ENCODE results near the gene P2RX1. TPM values are rescaled to one million over a fixed set of nuclear protein-coding genes. Genes with fewer than 3 reads are reported as not detected.

Gene P2RX1
- total and polyA plus RNA-seq, 2 donors (not counting 1 experiment from before 2014, with no cell fraction given), result 25.7 to 84.7 TPM

DNA sequence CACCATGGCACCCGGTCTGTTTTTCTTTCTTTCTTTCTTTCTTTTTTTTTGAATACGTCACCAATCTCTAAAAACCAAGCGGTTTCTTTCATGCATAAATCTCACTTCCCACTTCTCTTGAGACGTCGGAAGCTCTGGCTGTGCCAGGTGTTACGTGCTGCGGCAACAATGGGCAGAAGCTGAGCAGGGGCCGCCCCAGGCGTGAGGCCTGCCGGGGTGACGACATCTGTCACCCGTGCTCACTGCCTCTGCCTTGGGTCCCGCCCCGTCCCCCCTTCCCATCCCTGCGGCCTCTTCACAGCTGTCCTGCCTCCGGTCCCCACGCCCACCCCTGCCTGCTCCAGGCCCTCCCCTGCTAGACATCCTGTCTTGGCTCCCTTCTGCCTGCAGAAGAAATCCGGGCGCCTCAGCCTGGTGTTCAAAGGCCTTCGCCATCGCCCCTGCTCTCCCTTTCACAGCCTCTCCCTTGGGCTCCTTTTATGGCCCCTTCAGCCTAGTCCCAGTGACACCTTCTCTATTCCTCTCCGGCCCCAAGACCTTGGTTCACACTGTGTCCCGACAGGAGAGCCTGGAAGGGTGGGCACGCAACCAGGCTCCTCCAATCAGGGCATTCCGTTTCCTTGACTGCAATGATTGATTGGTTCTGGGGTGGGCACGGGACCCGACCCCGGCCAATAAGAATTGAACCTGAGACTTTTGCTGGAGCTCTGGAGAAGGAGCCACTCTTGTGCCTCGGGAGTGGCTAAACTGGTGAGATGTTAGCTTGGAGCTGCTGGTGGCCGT, 4.8 kb downstream of the P2RX1 start:
- intact Hi-C loops (cut with micrococcal nuclease), result loop anchor here (1.0 to 10.0 kb wide), 4 partner anchors 19 to 357 kb away; partner anchors contain the start of gene TRPV3
- ChIA-PET CTCF (interaction anchor here (0.6 to 7.5 kb wide), 10 partner anchors 17 to 394 kb away, joined by 3 to 157 read pairs (median 6); partner anchors contain the start of genes ATP2A3, CAMKK1 and NCBP3), POLR2A (interaction anchor here (0.5 to 2.0 kb wide), 11 partner anchors 12 to 1105 kb away, joined by 3 to 28 read pairs (median 4); partner anchors contain the start of genes ATP2A3 and CAMKK1)
- Mint-ChIP-seq H3K27ac (peak overlapping the region; percentile 90), H3K4me3 (peak overlapping the region; percentile 54), H3K4me1 (peaks cover 72% of the 10 kb centered on the region), H3K9me3 (ENCODE audit: insufficient read depth) (no peaks in the 10 kb centered on the region), H3K27me3 (no peaks in the 10 kb centered on the region)
- H3K4me2 ChIP-seq (replicated peaks; ENCODE audit: low read depth, low read length, poor library complexity, severe bottlenecking), result peak overlapping the region; percentile 71
- H3K4me1 ChIP-seq (ENCODE audit: control insufficient read depth in 2 of 2, insufficient read depth in 2 of 2, low read length in 2 of 2), result peaks cover 59 to 78% of the 10 kb centered on the region in 2 donors
- peak overlapping the region; percentile 52 for H3K9ac ChIP-seq (ENCODE audit: low read length)
- TF ChIP-seq EZH2 (IDR thresholded peaks at IDR 0.05; ENCODE audit: borderline replicate concordance, insufficient read depth, low read depth, low read length, poor library complexity, severe bottlenecking), result no peak
- ATAC-seq (ENCODE audit: low read depth) (peak; percentile 71), DNase-seq (peak; percentile 98)
- no peaks in the 10 kb centered on the region for H3K36me3 ChIP-seq (replicated peaks in 1 of 2; ENCODE audit: control extremely low read depth in 1 of 2, control insufficient read depth in 1 of 2, extremely low read depth in 1 of 2, insufficient read depth in 2 of 2, low read length in 1 of 2)
- 26% methylated on average over 29 of the region's 30 CpGs for WGBS (ENCODE audit: insufficient coverage)
- H3K4me3 ChIP-seq (ENCODE audit: control extremely low read depth in 1 of 5, extremely low read depth in 1 of 5, insufficient read depth in 1 of 5, low read depth in 2 of 5, low read length in 4 of 5), result peak overlapping the region in 3 of 5 experiments; percentile 16 to 34 (median 24)
- H4K20me1 ChIP-seq (ENCODE audit: control insufficient read depth, insufficient read depth, low read length, poor library complexity, severe bottlenecking), result no peaks in the 10 kb centered on the region
- H3K79me2 ChIP-seq (ENCODE audit: control insufficient read depth, insufficient read depth, low read length), result peaks cover 79% of the 10 kb centered on the region
- peaks cover 0 to 13% (median 0%) of the 10 kb centered on the region in 3 donors for H3K9me3 ChIP-seq (ENCODE audit: control extremely low read depth in 1 of 3, control insufficient read depth in 2 of 3, insufficient read depth in 1 of 3, low read length in 2 of 3)
- H3K27ac ChIP-seq (ENCODE audit: low read length in 2 of 2), result peak overlapping the region; percentile 98
- H3K27me3 ChIP-seq (replicated peaks in 1 of 4; ENCODE audit: control extremely low read depth in 1 of 4, control insufficient read depth in 3 of 4, insufficient read depth in 4 of 4, low read length in 3 of 4), result no peaks in the 10 kb centered on the region
- H2AFZ ChIP-seq (ENCODE audit: insufficient read depth, low read depth, low read length, poor library complexity, severe bottlenecking), result no peak overlapping the region

DNA sequence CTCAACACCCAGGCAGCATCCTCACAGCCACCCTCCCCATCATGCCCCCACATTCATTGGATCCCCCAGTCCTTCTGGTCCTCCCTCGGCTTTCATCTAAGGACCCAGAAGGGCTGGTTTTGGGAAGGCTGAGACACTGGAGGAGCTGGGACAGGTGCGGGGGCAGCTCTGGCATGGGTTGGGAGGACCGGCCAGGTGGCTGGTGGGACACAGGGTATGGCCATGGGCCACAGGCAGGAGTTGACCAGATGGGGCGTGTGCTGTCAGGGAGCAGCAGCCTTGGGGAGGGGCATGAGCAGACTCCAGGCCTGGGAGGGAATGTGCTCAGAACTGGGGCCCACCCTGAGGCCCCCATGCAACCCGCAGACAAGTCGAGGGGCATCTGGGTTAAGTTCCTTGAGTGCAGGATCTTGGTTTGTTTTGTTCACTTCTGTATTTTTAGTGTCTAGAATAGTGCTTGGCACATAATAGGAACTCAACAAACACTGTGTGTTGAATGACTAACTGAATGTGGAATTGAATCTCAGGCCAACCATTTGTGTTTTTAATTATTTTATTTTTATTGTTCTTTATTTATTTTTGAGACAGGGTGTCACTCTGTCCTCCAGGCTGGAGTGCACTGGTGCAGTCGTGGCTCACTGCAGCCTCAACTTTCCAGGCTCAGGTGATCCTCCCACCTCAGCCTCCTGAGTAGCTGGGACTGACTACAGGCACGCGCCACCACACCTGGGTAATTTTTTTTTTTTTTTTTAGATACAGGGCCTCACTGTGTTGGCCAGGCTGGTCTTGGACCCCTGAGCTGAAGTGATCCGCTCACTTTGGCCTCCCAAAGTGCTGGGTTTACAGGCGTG, 5.6 kb downstream of the P2RX1 start:
- Mint-ChIP-seq H3K4me1 (peaks cover 64% of the 10 kb centered on the region), H3K4me3 (peak overlapping the region; percentile 60), H3K9me3 (ENCODE audit: insufficient read depth) (no peaks in the 10 kb centered on the region), H3K27me3 (no peaks in the 10 kb centered on the region), H3K27ac (peak overlapping the region; percentile 90)
- POLR2A ChIA-PET, result interaction anchor here (0.5 to 2.0 kb wide), 12 partner anchors 13 to 1097 kb away, joined by 3 to 28 read pairs (median 6); partner anchors contain the start of genes ATP2A3 and CAMKK1
- peaks cover 51 to 70% of the 10 kb centered on the region in 2 donors for H3K4me1 ChIP-seq (ENCODE audit: control insufficient read depth in 2 of 2, insufficient read depth in 2 of 2, low read length in 2 of 2)
- CTCF ChIA-PET, result interaction anchor here (1.0 to 7.5 kb wide), 9 partner anchors 16 to 219 kb away, joined by 3 to 157 read pairs (median 7); partner anchors contain the start of genes ATP2A3, CAMKK1 and NCBP3
- no peak overlapping the region for H2AFZ ChIP-seq (ENCODE audit: insufficient read depth, low read depth, low read length, poor library complexity, severe bottlenecking)
- H3K27me3 ChIP-seq (replicated peaks in 1 of 4; ENCODE audit: control extremely low read depth in 1 of 4, control insufficient read depth in 3 of 4, insufficient read depth in 4 of 4, low read length in 3 of 4), result no peaks in the 10 kb centered on the region
- TF ChIP-seq, protein P1, sequence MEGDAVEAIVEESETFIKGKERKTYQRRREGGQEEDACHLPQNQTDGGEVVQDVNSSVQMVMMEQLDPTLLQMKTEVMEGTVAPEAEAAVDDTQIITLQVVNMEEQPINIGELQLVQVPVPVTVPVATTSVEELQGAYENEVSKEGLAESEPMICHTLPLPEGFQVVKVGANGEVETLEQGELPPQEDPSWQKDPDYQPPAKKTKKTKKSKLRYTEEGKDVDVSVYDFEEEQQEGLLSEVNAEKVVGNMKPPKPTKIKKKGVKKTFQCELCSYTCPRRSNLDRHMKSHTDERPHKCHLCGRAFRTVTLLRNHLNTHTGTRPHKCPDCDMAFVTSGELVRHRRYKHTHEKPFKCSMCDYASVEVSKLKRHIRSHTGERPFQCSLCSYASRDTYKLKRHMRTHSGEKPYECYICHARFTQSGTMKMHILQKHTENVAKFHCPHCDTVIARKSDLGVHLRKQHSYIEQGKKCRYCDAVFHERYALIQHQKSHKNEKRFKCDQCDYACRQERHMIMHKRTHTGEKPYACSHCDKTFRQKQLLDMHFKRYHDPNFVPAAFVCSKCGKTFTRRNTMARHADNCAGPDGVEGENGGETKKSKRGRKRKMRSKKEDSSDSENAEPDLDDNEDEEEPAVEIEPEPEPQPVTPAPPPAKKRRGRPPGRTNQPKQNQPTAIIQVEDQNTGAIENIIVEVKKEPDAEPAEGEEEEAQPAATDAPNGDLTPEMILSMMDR (IDR thresholded peaks at IDR 0.05), result no peak
- no peak for TF ChIP-seq EZH2 (IDR thresholded peaks at IDR 0.05; ENCODE audit: borderline replicate concordance, insufficient read depth, low read depth, low read length, poor library complexity, severe bottlenecking)
- peak overlapping the region in 4 of 5 experiments; percentile 18 to 24 (median 22) for H3K4me3 ChIP-seq (ENCODE audit: control extremely low read depth in 1 of 5, extremely low read depth in 1 of 5, insufficient read depth in 1 of 5, low read depth in 2 of 5, low read length in 4 of 5)
- peak overlapping the region; percentile 98 for H3K27ac ChIP-seq (ENCODE audit: low read length in 2 of 2)
- no peaks in the 10 kb centered on the region for H3K36me3 ChIP-seq (replicated peaks in 1 of 2; ENCODE audit: control extremely low read depth in 1 of 2, control insufficient read depth in 1 of 2, extremely low read depth in 1 of 2, insufficient read depth in 2 of 2, low read length in 1 of 2)
- DNase-seq (no peak), ATAC-seq (ENCODE audit: low read depth) (no peak)
- H3K9ac ChIP-seq (ENCODE audit: low read length), result peak overlapping the region; percentile 52
- intact Hi-C loops (cut with micrococcal nuclease), result loop anchor here (1.0 to 10.0 kb wide), 4 partner anchors 18 to 356 kb away; partner anchors contain the start of gene TRPV3
- H3K9me3 ChIP-seq (ENCODE audit: control extremely low read depth in 1 of 3, control insufficient read depth in 2 of 3, insufficient read depth in 1 of 3, low read length in 2 of 3), result peaks cover 0 to 13% (median 0%) of the 10 kb centered on the region in 3 donors
- WGBS (ENCODE audit: insufficient coverage), result 61% methylated on average over 9 of the region's 11 CpGs
- no peaks in the 10 kb centered on the region for H4K20me1 ChIP-seq (ENCODE audit: control insufficient read depth, insufficient read depth, low read length, poor library complexity, severe bottlenecking)
- peak overlapping the region; percentile 59 for H3K4me2 ChIP-seq (replicated peaks; ENCODE audit: low read depth, low read length, poor library complexity, severe bottlenecking)
- H3K79me2 ChIP-seq (ENCODE audit: control insufficient read depth, insufficient read depth, low read length), result peaks cover 74% of the 10 kb centered on the region
